Mammary epithelial cell (primary cell): ENCODE measurements around the gene CDH24.

Source experiments
- EZH2 ChIP-seq: IDR thresholded peaks from 2 replicates; pipeline ENCODE4 v1.6.1; 2012; ENCODE audit warnings: low read length, inconsistent platforms, borderline replicate concordance
- TF ChIP-seq, protein P1 (sequence below), 2 donors: IDR thresholded peaks in 1 of 2; conservative IDR thresholded peaks in 1 of 2; 2 replicates each; pipeline ENCODE4 v1.5.1; 2011 to 2012; ENCODE audit warnings: inconsistent platforms in 2 of 2, low read length in 2 of 2, mild to moderate bottlenecking in 2 of 2, control low read depth in 1 of 2, low read depth in 1 of 2; ENCODE audit not compliant: insufficient read depth in 1 of 2; ENCODE audit errors: extremely low read depth in 1 of 2

DNA sequence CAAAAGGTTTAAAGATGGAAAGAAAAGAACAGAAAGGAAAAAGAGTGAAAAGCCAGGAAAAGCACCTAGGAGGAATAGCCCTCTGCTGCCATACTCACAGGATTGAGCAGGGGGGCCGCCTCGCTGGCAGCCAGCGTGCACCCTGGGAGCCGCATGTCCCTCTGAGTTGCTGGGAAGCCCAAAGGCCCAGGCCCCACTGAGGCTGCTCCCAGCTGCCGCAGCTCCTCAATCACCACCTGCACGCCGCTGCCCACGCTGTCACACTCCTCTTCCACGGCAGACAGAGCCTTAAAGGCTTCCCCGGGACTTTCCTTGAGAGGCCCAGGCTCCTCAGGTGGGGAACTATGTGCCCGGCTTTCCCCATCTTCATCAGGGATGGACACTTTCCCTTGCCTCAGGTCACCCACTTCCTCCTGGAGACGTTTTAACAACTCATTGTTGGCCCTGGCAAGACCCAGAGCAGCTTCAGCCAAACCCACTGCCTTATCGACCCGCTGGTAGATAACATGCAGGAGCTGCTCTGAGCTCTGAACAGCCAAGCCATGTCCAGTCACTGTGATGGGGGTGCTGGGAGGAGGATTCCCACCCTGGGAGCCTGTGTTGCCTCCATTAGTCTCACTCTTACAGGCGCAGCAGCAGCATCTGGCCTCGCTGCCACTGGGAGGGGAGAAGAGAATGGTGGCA lies 58.8 kb downstream of the CDH24 start:
- TF ChIP-seq, protein P1, sequence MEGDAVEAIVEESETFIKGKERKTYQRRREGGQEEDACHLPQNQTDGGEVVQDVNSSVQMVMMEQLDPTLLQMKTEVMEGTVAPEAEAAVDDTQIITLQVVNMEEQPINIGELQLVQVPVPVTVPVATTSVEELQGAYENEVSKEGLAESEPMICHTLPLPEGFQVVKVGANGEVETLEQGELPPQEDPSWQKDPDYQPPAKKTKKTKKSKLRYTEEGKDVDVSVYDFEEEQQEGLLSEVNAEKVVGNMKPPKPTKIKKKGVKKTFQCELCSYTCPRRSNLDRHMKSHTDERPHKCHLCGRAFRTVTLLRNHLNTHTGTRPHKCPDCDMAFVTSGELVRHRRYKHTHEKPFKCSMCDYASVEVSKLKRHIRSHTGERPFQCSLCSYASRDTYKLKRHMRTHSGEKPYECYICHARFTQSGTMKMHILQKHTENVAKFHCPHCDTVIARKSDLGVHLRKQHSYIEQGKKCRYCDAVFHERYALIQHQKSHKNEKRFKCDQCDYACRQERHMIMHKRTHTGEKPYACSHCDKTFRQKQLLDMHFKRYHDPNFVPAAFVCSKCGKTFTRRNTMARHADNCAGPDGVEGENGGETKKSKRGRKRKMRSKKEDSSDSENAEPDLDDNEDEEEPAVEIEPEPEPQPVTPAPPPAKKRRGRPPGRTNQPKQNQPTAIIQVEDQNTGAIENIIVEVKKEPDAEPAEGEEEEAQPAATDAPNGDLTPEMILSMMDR (conservative IDR thresholded peaks at IDR 0.05 in 1 of 2, IDR thresholded peaks at IDR 0.05 in 1 of 2; ENCODE audit: extremely low read depth in 1 of 2, insufficient read depth in 1 of 2, low read depth in 1 of 2, low read length in 2 of 2), result no peak
- TF ChIP-seq EZH2, result no peak
